Measurements from ENCODE around the gene LTO1. TPM values are rescaled to one million over a fixed set of nuclear protein-coding genes. Genes with fewer than 3 reads are reported as not detected.
"Not testable (repeated sequence)": the region's sequence is repeated elsewhere in the genome, so short reads cannot be mapped to it uniquely, and the experiment has no call there.

LTO1 gene
- total RNA-seq, 1 donor from 2014 or later = 28.5 TPM

GRCh38 chr11:69698362-69698761 lies 23.2 kb upstream of the LTO1 start:
- no peaks in the 10 kb centered on the region for H3K36me3 Mint-ChIP-seq (ENCODE audit: insufficient read depth)
- peaks cover 10% of the 10 kb centered on the region for H3K4me1 Mint-ChIP-seq (ENCODE audit: low read depth)
- H3K9me3 Mint-ChIP-seq (ENCODE audit: low read depth) = no peaks in the 10 kb centered on the region
- H3K27ac Mint-ChIP-seq = no peak overlapping the region
- H3K4me3 Mint-ChIP-seq (ENCODE audit: low read depth) = no peak overlapping the region
- TF ChIP-seq CTCF (IDR thresholded peaks at IDR 0.05; ENCODE audit: unreplicated experiment) = no peak
- DNase-seq (ENCODE audit: low spot score, unreplicated experiment) = no peak
- H3K27me3 Mint-ChIP-seq = peaks cover 19% of the 10 kb centered on the region

- Mint-ChIP-seq H3K4me1 (ENCODE audit: low read depth) (peaks cover 9% of the 10 kb centered on the region), H3K4me3 (ENCODE audit: low read depth) (no peak overlapping the region), H3K27me3 (peaks cover 14% of the 10 kb centered on the region), H3K36me3 (ENCODE audit: insufficient read depth) (no peaks in the 10 kb centered on the region), H3K27ac (no peak overlapping the region), H3K9me3 (ENCODE audit: low read depth) (no peaks in the 10 kb centered on the region)
- TF ChIP-seq CTCF (IDR thresholded peaks at IDR 0.05; ENCODE audit: unreplicated experiment) = no peak
- no peak for DNase-seq (ENCODE audit: low spot score, unreplicated experiment)
Observed at GRCh38 chr11:69697861-69698260, 22.7 kb upstream of the LTO1 start.

GRCh38 chr11:69697469-69697843 lies 22.3 kb upstream of the LTO1 start:
- Mint-ChIP-seq H3K4me3 (ENCODE audit: low read depth) (no peak overlapping the region), H3K36me3 (ENCODE audit: insufficient read depth) (no peaks in the 10 kb centered on the region), H3K9me3 (ENCODE audit: low read depth) (peaks cover under 1% of the 10 kb centered on the region), H3K27me3 (peaks cover 10% of the 10 kb centered on the region), H3K4me1 (ENCODE audit: low read depth) (peaks cover 9% of the 10 kb centered on the region), H3K27ac (no peak overlapping the region)
- no peak for DNase-seq (ENCODE audit: low spot score, unreplicated experiment)
- TF ChIP-seq CTCF (IDR thresholded peaks at IDR 0.05; ENCODE audit: unreplicated experiment) = no peak

GRCh38 chr11:69696749-69697468 lies 21.8 kb upstream of the LTO1 start:
- Mint-ChIP-seq H3K27me3 (peaks cover 7% of the 10 kb centered on the region), H3K4me3 (ENCODE audit: low read depth) (no peak overlapping the region), H3K9me3 (ENCODE audit: low read depth) (peaks cover 6% of the 10 kb centered on the region), H3K27ac (no peak overlapping the region), H3K36me3 (ENCODE audit: insufficient read depth) (no peaks in the 10 kb centered on the region), H3K4me1 (ENCODE audit: low read depth) (peaks cover 9% of the 10 kb centered on the region)
- DNase-seq (ENCODE audit: low spot score, unreplicated experiment) = no peak
- TF ChIP-seq CTCF (IDR thresholded peaks at IDR 0.05; ENCODE audit: unreplicated experiment) = no peak

GRCh38 chr11:69695995-69696394 lies 20.8 kb upstream of the LTO1 start:
- not testable (repeated sequence) for H3K36me3 Mint-ChIP-seq (ENCODE audit: insufficient read depth); H3K27ac Mint-ChIP-seq; H3K27me3 Mint-ChIP-seq; DNase-seq (ENCODE audit: low spot score, unreplicated experiment); H3K4me3 Mint-ChIP-seq (ENCODE audit: low read depth); H3K9me3 Mint-ChIP-seq (ENCODE audit: low read depth); H3K4me1 Mint-ChIP-seq (ENCODE audit: low read depth)

- Mint-ChIP-seq H3K4me3 (ENCODE audit: low read depth) (no peak overlapping the region), H3K27me3 (peaks cover 2% of the 10 kb centered on the region)
Observed at GRCh38 chr11:69695581-69695980, 20.4 kb upstream of the LTO1 start.

More at GRCh38 chr11:69695581-69695980, 20.4 kb upstream of the LTO1 start:
- DNase-seq (ENCODE audit: low spot score, unreplicated experiment) = no peak
- H3K36me3 Mint-ChIP-seq (ENCODE audit: insufficient read depth) = peaks cover 4% of the 10 kb centered on the region
- peaks cover 12% of the 10 kb centered on the region for H3K9me3 Mint-ChIP-seq (ENCODE audit: low read depth)
- H3K4me1 Mint-ChIP-seq (ENCODE audit: low read depth) = peaks cover 7% of the 10 kb centered on the region
- no peak for TF ChIP-seq CTCF (IDR thresholded peaks at IDR 0.05; ENCODE audit: unreplicated experiment)
- H3K27ac Mint-ChIP-seq = no peak overlapping the region

All from progenitor cell of endocrine pancreas (in vitro differentiated cells).